ENCODE measurements around the gene MPPE1. TPM values are rescaled to one million over a fixed set of nuclear protein-coding genes. Genes with fewer than 3 reads are reported as not detected.

The MPPE1 gene
- total RNA-seq, 4 donors from 2014 or later, result 24.7 to 83.4 (median 55.8) TPM

DNA sequence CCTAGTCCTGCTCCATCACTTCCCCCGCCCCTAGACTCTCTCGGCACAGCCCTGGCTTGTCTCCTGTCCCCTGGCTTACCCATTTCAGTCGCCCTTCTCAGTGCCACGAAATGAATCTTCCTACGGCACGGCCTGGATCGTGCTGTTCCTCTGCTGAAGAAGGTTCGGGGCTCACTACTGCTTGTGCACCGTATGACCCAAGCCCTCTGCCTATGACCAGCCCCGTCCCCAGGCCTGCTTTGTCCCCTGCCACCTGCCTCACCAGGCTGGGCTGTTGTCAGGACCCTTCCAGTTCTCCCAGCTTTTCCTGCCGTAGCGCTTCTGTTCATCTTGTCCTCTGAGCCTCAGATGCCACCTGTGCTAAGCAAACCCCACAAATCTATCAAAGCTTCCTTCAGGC, 43.0 kb downstream of the MPPE1 start:
- H3K27ac ChIP-seq, result no peak overlapping the region
- no peak overlapping the region for H3K4me3 ChIP-seq
- no peaks in the 10 kb centered on the region for H3K27me3 ChIP-seq
- intact Hi-C loops (cut with DNase I; ENCODE audit: low total_unique reads), result no loop called here
- DNase-seq, result no peak
- WGBS, 2 donors (ENCODE audit: low coverage in 1 of 2), result 96% methylated on average over 12 of the region's 12 CpGs; no CpG with 5 or more reads in 1 of the 2 donors
- H3K4me1 ChIP-seq, result no peaks in the 10 kb centered on the region
- no peaks in the 10 kb centered on the region for H3K36me3 ChIP-seq
- in situ Hi-C loops (cut with MboI; ENCODE audit: low pct_ligation_motif_present in 1 of 4, low pct_unique_long_range_greater_than_20kb in 1 of 4, low sequenced_read_pairs in 3 of 4), result no loop called here
- no peak for TF ChIP-seq POLR2A (IDR thresholded peaks at IDR 0.05)
- TF ChIP-seq, protein P1, sequence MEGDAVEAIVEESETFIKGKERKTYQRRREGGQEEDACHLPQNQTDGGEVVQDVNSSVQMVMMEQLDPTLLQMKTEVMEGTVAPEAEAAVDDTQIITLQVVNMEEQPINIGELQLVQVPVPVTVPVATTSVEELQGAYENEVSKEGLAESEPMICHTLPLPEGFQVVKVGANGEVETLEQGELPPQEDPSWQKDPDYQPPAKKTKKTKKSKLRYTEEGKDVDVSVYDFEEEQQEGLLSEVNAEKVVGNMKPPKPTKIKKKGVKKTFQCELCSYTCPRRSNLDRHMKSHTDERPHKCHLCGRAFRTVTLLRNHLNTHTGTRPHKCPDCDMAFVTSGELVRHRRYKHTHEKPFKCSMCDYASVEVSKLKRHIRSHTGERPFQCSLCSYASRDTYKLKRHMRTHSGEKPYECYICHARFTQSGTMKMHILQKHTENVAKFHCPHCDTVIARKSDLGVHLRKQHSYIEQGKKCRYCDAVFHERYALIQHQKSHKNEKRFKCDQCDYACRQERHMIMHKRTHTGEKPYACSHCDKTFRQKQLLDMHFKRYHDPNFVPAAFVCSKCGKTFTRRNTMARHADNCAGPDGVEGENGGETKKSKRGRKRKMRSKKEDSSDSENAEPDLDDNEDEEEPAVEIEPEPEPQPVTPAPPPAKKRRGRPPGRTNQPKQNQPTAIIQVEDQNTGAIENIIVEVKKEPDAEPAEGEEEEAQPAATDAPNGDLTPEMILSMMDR (IDR thresholded peaks at IDR 0.05), result no peak
- no peak for TF ChIP-seq EP300 (IDR thresholded peaks at IDR 0.05; ENCODE audit: low read depth)
- no peak for TF ChIP-seq POLR2AphosphoS5 (IDR thresholded peaks at IDR 0.05)
- H3K9me3 ChIP-seq, result no peaks in the 10 kb centered on the region

DNA sequence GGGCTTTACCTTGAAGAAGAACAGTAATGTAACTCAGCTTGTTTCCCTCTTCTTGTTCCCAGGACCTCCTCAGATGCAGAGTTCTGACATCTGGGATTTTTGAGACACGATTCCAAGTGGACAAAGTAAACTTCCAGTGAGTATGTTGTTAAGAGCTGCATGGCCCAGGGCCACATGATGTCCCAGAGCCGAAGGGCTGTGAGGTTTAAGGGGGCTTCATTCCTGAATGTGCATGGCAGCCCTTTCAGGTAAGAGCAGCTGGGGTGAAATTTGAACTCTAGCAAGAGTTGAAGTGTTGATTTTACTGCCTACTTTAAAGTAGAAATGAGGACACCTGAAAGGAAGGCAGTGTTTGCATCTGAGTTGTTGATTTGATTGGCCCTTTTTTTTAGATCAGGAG, 43.6 kb downstream of the MPPE1 start:
- H3K4me1 ChIP-seq, result peaks cover 0 to 4% (median 0%) of the 10 kb centered on the region in 4 donors
- H3K4me3 ChIP-seq, result no peak overlapping the region
- WGBS, 2 donors (ENCODE audit: low coverage in 1 of 2), result 78 to 83% methylated on average over 1 to 2 of the region's 2 CpGs
- H3K27ac ChIP-seq, result no peak overlapping the region
- no peaks in the 10 kb centered on the region for H3K27me3 ChIP-seq
- H3K36me3 ChIP-seq, result no peaks in the 10 kb centered on the region
- no peak for DNase-seq
- in situ Hi-C loops (cut with MboI; ENCODE audit: low pct_ligation_motif_present in 1 of 4, low pct_unique_long_range_greater_than_20kb in 1 of 4, low sequenced_read_pairs in 3 of 4) (no loop called here), intact Hi-C loops (cut with DNase I; ENCODE audit: low total_unique reads) (no loop called here)
- TF ChIP-seq, protein P1 (IDR thresholded peaks at IDR 0.05), result no peak
- TF ChIP-seq POLR2AphosphoS5 (IDR thresholded peaks at IDR 0.05) (no peak), POLR2A (IDR thresholded peaks at IDR 0.05) (no peak)
- H3K9me3 ChIP-seq, result no peaks in the 10 kb centered on the region

DNA sequence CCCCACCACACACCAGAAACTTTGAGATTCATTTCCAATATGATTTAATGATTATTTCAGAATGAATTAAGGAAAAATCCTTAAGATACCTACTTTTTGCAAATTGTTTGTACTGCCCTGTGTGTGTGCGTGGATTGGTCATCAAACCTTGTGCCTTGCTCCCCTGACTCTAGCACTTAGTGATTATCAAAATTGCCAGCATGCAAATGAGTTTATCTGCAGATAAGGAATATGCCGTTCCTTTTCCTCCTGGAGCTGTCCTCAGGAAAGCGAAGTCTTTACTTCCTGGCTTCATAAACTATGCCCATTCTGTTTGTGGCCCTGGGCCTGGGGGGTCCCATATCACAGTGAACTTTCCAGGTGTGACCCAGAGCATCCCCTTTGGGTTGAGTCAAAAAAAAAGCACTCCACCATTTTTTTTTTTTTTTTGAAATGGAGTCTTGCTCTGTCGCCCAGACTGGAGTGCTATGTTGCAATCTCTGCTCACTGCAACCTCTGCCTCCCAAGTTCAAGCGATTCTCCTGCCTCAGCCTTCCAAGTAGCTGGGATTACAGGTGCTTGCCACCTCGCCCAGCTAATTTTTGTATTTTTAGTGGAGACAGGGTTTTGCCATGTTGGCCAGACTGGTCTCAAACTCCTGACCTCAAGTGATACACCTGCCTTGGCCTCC, 45.5 kb downstream of the MPPE1 start:
- WGBS, 2 donors (ENCODE audit: low coverage in 1 of 2), result 65 to 78% methylated on average over 3 to 6 of the region's 6 CpGs
- TF ChIP-seq POLR2A (IDR thresholded peaks at IDR 0.05), result no peak
- TF ChIP-seq POLR2AphosphoS5 (IDR thresholded peaks at IDR 0.05), result no peak
- TF ChIP-seq EP300 (IDR thresholded peaks at IDR 0.05; ENCODE audit: low read depth), result no peak
- TF ChIP-seq, protein P1 (IDR thresholded peaks at IDR 0.05), result no peak
- peaks cover 0 to 17% (median 7%) of the 10 kb centered on the region in 4 donors for H3K4me1 ChIP-seq
- H3K4me3 ChIP-seq, result no peak overlapping the region
- H3K9me3 ChIP-seq, result no peaks in the 10 kb centered on the region
- DNase-seq, result no peak
- no peaks in the 10 kb centered on the region for H3K27me3 ChIP-seq
- H3K36me3 ChIP-seq, result no peaks in the 10 kb centered on the region
- intact Hi-C loops (cut with DNase I; ENCODE audit: low total_unique reads), result no loop called here
- H3K27ac ChIP-seq, result no peak overlapping the region
- in situ Hi-C loops (cut with MboI; ENCODE audit: low pct_ligation_motif_present in 1 of 4, low pct_unique_long_range_greater_than_20kb in 1 of 4, low sequenced_read_pairs in 3 of 4), result no loop called here

DNA sequence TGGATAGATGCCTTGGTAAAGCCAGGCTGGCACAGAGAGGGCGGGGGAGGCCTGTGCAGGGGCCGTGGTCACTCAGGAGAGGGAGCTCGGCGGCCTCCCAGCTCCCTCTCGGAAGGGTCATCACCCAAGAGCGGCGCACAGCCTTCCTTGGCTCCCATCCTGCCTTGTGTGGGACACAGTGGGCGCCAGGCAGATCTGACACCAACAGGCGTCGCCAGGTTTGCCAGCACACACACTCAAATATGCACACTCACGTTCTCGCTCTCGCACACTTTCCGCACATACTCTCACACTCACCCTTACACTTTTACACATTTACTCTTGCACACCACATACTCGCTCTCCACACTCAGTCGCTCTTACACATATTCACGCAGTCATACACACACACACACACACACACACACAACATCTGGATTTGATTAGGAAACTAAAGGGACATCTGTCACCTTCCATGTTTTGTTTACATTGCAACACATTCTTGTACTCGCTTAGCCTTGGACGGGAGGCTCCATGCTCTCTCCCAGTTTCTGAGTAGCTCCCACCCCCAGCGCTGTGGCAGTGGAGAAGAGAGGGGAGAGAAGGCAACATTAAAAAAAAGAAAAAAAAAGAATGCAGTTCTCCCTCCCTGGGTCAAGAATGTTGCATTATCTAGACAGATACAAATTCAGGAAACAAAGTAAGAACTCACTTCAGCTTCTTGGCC, 46.4 kb downstream of the MPPE1 start:
- Histone ChIP-seq H3K36me3 (no peaks in the 10 kb centered on the region), H3K4me1 (peaks cover under 1 to 26% (median 15%) of the 10 kb centered on the region in 4 donors), H3K27me3 (no peaks in the 10 kb centered on the region), H3K9me3 (no peaks in the 10 kb centered on the region), H3K4me3 (no peak overlapping the region), H3K27ac (no peak overlapping the region)
- no peak for DNase-seq
- 76 to 78% methylated on average over 12 to 20 of the region's 20 CpGs for whole genome bisulfite sequencing, 2 donors (ENCODE audit: low coverage in 1 of 2)
- TF ChIP-seq, protein P1 (IDR thresholded peaks at IDR 0.05), result no peak
- TF ChIP-seq EP300 (IDR thresholded peaks at IDR 0.05; ENCODE audit: low read depth) (no peak), POLR2A (IDR thresholded peaks at IDR 0.05) (no peak), POLR2AphosphoS5 (IDR thresholded peaks at IDR 0.05) (no peak)
- in situ Hi-C loops (cut with MboI; ENCODE audit: low pct_ligation_motif_present in 1 of 4, low pct_unique_long_range_greater_than_20kb in 1 of 4, low sequenced_read_pairs in 3 of 4), result no loop called here
- intact Hi-C loops (cut with DNase I; ENCODE audit: low total_unique reads), result no loop called here
